Adrenal gland (tissue), 12 donors: Measurements from ENCODE around the gene PRB3. TPM values are rescaled to one million over a fixed set of nuclear protein-coding genes. Genes with fewer than 3 reads are reported as not detected.
A peak's percentile ranks its signal among the peaks of the same experiment; 100 is the strongest.

Experiments
- DNase-seq, 7 donors: peaks; one replicate each; pipeline ENCODE4 v3.0.0-alpha.2; 2019 to 2020
- H3K27ac ChIP-seq, 5 donors: fragments of 200-600 bp; sonication (generic) in 4 of 5; 1 replicate in 3 of 5; 2 replicates in 2 of 5; pipeline versions ENCODE4 v1.5.1 to v1.8.0; 2016 to 2020; ENCODE audit warnings: mild to moderate bottlenecking in 1 of 5
- H3K27me3 ChIP-seq: fragments of 200-600 bp; 2 replicates; pipeline ENCODE4 v1.8.0; 2021
- H3K36me3 ChIP-seq, 2 donors: fragments of 200-600 bp; replicated peaks in 1 of 2; 1 replicate in 1 of 2; 2 replicates in 1 of 2; pipeline versions ENCODE4 v1.5.1 to v1.8.0; 2018 to 2022
- H3K4me1 ChIP-seq, 2 donors: fragments of 200-600 bp; replicated peaks in 1 of 2; 1 replicate in 1 of 2; 2 replicates in 1 of 2; pipeline versions ENCODE4 v1.5.1 to v1.8.0; 2018 to 2021
- H3K4me3 ChIP-seq, 4 donors: fragments of 200-600 bp; sonication (generic) in 3 of 4; one replicate each; pipeline ENCODE4 v1.5.1; 2016 to 2018
- H3K9me3 ChIP-seq, 3 donors: fragments of 200-600 bp; sonication (generic) in 1 of 3; replicated peaks in 1 of 3; 1 replicate in 2 of 3; 2 replicates in 1 of 3; pipeline versions ENCODE4 v1.5.1 to v1.8.0; 2016 to 2021
- CTCF ChIP-seq, 6 experiments: fragments of 450-650 bp in 4 of 6; fragments of 200-600 bp in 2 of 6; sonication (generic) in 1 of 6; IDR thresholded peaks; 1 replicate in 5 of 6; 2 replicates in 1 of 6; pipeline versions ENCODE4 v1.5.1 to v1.8.0; 2016 to 2021; ENCODE audit warnings: antibody characterized with exemption in 6 of 6, mild to moderate bottlenecking in 2 of 6, moderate library complexity in 1 of 6
- POLR2A ChIP-seq, 2 donors: fragments of 450-650 bp; IDR thresholded peaks; one replicate each; pipeline ENCODE4 v1.6.1; 2017; ENCODE audit warnings: antibody characterized with exemption in 2 of 2, mild to moderate bottlenecking in 2 of 2, moderate library complexity in 1 of 2
- WGBS, 4 donors: extraction: QIAGEN DNeasy Blood & Tissue Kit in 2 of 4; methylation state at CpG; one replicate each; pipeline versions ENCODE4 v1.1.5 to v1.1.7; 2013 to 2017; 5-methylcytosine and 5-hydroxymethylcytosine counted together
- intact Hi-C, 2 donors: fragments of 100-400 bp; cut with DNase I; formaldehyde crosslinking; loops; one replicate each; pipeline versions ENCODE4 v1.14.1 to v1.15.0; 2022 to 2023
- polyA plus RNA-seq, 3 donors: library from polyadenylated mRNA; stranded (reverse); fragments of 200-250 nt in 2 of 3; fragments of 350-450 nt in 1 of 3; fragmentation: Illumina TruSeq in 1 of 3; extraction: RNeasy Lipid Tissue Mini Kit (QIAGEN cat#74804) in 1 of 3; gene quantifications; one replicate each; pipeline ENCODE4 v1.2.3, GENCODE V29; 2013 to 2014
- total RNA-seq, 9 donors: library from RNA; depleted of rRNA in 4 of 9; stranded (reverse); fragments of >200 nt in 4 of 9; fragments of 120-200 nt in 1 of 9; fragmentation: NEBNext Ultra II Directional in 1 of 9; extraction: Animal tissue kit (Norgen Biotek cat#: 25700) in 1 of 9; gene quantifications; one replicate each; pipeline versions ENCODE4 v1.1.0 to v1.2.4, GENCODE V29; 2013 to 2023
- donor health status: healthy with polysubstance abuse.
- donor health status: Bipolar disorder and iron deficiency.
- donor health status: DM: yes; HTN: yes; CAD: no.
- donor health status: DM: no; HTN: no; CAD: no.
- donor health status: DM: no; HTN: no; CAD: no.
- donor health status: DM: yes; HTN: yes; CAD: no.

PRB3 gene
- total and polyA plus RNA-seq, 12 donors = not detected

- no peak for DNase-seq
- WGBS, 4 donors = 89 to 96% (median 95%) methylated on average over 2 to 4 of the region's 4 CpGs
- no peaks in the 10 kb centered on the region for H3K36me3 ChIP-seq
- intact Hi-C loops = no loop called here
- H3K9me3 ChIP-seq = no peaks in the 10 kb centered on the region
- no peaks in the 10 kb centered on the region for H3K4me1 ChIP-seq
- no peak overlapping the region for H3K27ac ChIP-seq
- H3K27me3 ChIP-seq = no peaks in the 10 kb centered on the region
- no peak overlapping the region for H3K4me3 ChIP-seq
- no peak for TF ChIP-seq CTCF (IDR thresholded peaks at IDR 0.05)
- TF ChIP-seq POLR2A (IDR thresholded peaks at IDR 0.05) = no peak
Observed at GRCh38 chr12:11238275-11238674, 31.2 kb downstream of the PRB3 start.

DNA sequence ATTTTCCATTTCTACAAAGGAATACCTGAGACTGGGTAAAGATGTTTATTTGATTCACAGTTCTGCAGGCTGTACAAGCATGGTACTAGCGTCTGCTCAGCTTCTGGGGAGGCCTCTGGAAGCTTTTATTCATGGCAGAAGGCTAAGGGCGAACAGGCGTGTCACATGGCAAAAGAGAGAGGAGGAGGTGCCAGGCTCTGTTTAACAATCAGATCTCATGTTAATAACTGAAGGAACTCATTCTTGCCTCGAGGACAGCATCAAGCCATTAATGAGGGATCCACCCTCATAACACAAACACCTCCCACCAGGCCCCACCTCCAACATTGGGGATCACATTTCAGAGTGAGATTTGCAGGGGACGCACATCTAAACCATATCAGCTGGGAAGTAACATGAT lies 36.0 kb downstream of the PRB3 start:
- Histone ChIP-seq H3K27ac (no peak overlapping the region), H3K4me1 (no peaks in the 10 kb centered on the region), H3K9me3 (no peaks in the 10 kb centered on the region), H3K27me3 (no peaks in the 10 kb centered on the region), H3K4me3 (no peak overlapping the region), H3K36me3 (no peaks in the 10 kb centered on the region)
- WGBS, 4 donors = 80 to 89% (median 83%) methylated on average over 5 of the region's 5 CpGs
- intact Hi-C loops = no loop called here
- no peak for DNase-seq
- TF ChIP-seq POLR2A (IDR thresholded peaks at IDR 0.05) = no peak
- no peak for TF ChIP-seq CTCF (IDR thresholded peaks at IDR 0.05)

DNA sequence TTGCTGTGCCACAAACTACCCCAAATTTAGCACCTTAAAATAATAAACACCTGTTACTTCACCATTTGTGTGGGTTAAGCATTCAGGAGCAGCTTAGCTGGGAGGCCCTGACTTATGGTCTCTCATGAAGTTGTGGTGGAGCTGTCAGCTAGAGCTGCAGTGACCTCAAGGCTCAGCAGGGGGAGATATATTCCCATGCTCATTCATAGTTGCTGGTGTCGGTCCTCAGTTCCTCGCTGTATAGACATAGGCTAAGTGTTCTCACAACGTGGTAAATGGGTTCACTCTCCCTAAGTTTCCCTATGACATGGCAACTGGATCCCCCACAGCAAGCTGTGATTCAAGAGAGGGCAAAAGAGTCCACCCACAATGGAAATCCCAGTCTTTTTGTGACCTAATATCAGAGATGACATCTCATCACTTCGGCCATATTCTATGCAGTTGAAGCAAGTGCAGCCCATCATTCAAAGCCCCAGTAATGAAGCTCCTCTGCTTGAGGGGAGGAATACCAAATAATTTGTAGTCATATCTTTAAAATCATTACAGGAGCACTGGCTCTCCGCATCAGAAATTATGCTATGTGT lies 41.1 kb downstream of the PRB3 start:
- no peaks in the 10 kb centered on the region for H3K27me3 ChIP-seq
- H3K4me1 ChIP-seq = peaks cover 0 to 4% of the 10 kb centered on the region in 2 donors
- DNase-seq = peak; percentile 28 to 74 (median 50)
- no peak overlapping the region for H3K4me3 ChIP-seq
- no peaks in the 10 kb centered on the region for H3K9me3 ChIP-seq
- H3K36me3 ChIP-seq = no peaks in the 10 kb centered on the region
- intact Hi-C loops = loop anchor here in 1 of 2 donors (5.0 kb wide), 1 partner anchor 259 kb away; no protein-coding TSS in a partner anchor
- 40 to 65% (median 49%) methylated on average over 5 of the region's 5 CpGs for WGBS, 4 donors
- H3K27ac ChIP-seq = no peak overlapping the region
- TF ChIP-seq POLR2A (IDR thresholded peaks at IDR 0.05) (no peak), CTCF (IDR thresholded peaks at IDR 0.05) (peak; percentile 17 to 77 (median 64))

GRCh38 chr12:11227373-11227772 lies 42.1 kb downstream of the PRB3 start:
- H3K4me1 ChIP-seq = peaks cover 0 to 4% of the 10 kb centered on the region in 2 donors
- no peak overlapping the region for H3K27ac ChIP-seq
- intact Hi-C loops = loop anchor here in 1 of 2 donors (5.0 kb wide), 1 partner anchor 260 kb away; no protein-coding TSS in a partner anchor
- DNase-seq = no peak
- no peaks in the 10 kb centered on the region for H3K9me3 ChIP-seq
- H3K4me3 ChIP-seq = no peak overlapping the region
- no peak for TF ChIP-seq POLR2A (IDR thresholded peaks at IDR 0.05)
- no peak for TF ChIP-seq CTCF (IDR thresholded peaks at IDR 0.05)
- H3K27me3 ChIP-seq = no peaks in the 10 kb centered on the region
- WGBS, 4 donors = 89 to 94% (median 91%) methylated on average over 4 of the region's 4 CpGs
- H3K36me3 ChIP-seq = no peaks in the 10 kb centered on the region

Other genes starting within 250 kb of the PRB3 start
- gene TAS2R19, start 247.1 kb downstream of the PRB3 start, total RNA-seq = 10 to 100 TPM in 1 of 9 donors, 1 to 10 TPM in 6, under 1 TPM in 1, not detected in 1; 0.41 to 18.9 (median 3.9) TPM
- gene TAS2R19, start 247.1 kb downstream of the PRB3 start, polyA plus RNA-seq = under 1 TPM in 2 of 3 donors, not detected in 1; 0.48 to 0.54 TPM
- 10 to 100 TPM in 2 of 9 donors, 1 to 10 TPM in 6, not detected in 1; 1.5 to 28.5 (median 3.9) TPM for gene TAS2R31, start 238.3 kb downstream of the PRB3 start, total RNA-seq
- under 1 TPM; 0.20 to 0.24 (median 0.20) TPM for gene TAS2R31, start 238.3 kb downstream of the PRB3 start, polyA plus RNA-seq
- gene TAS2R46, start 207.4 kb downstream of the PRB3 start, total RNA-seq = 1 to 10 TPM in 5 of 9 donors, under 1 TPM in 4; 0.61 to 7.8 (median 1.6) TPM
- under 1 TPM in 1 of 3 donors, not detected in 2; 0.10 TPM for gene TAS2R46, start 207.4 kb downstream of the PRB3 start, polyA plus RNA-seq
- 10 to 100 TPM in 1 of 9 donors, 1 to 10 TPM in 4, under 1 TPM in 3, not detected in 1; 0.28 to 17.0 (median 1.3) TPM for gene TAS2R43, start 177.4 kb downstream of the PRB3 start, total RNA-seq
- gene TAS2R43, start 177.4 kb downstream of the PRB3 start, polyA plus RNA-seq = not detected
- 10 to 100 TPM in 2 of 9 donors, 1 to 10 TPM in 7; 1.8 to 16.0 (median 3.1) TPM for gene TAS2R30, start 135.1 kb downstream of the PRB3 start, total RNA-seq
- gene TAS2R30, start 135.1 kb downstream of the PRB3 start, polyA plus RNA-seq = under 1 TPM in 2 of 3 donors, not detected in 1; 0.07 to 0.64 TPM
- gene SMIM10L1, start 98.5 kb downstream of the PRB3 start, total RNA-seq = 10 to 100 TPM in 8 of 9 donors, 1 to 10 TPM in 1; 9.1 to 67.4 (median 19.7) TPM
- gene SMIM10L1, start 98.5 kb downstream of the PRB3 start, polyA plus RNA-seq = 10 to 100 TPM; 31.9 to 35.4 (median 32.1) TPM
- not detected for gene TAS2R42, start 82.8 kb downstream of the PRB3 start, total RNA-seq
- gene TAS2R42, start 82.8 kb downstream of the PRB3 start, polyA plus RNA-seq = not detected
- gene PRB4, start 40.7 kb upstream of the PRB3 start, total RNA-seq = not detected
- not detected for gene PRB4, start 40.7 kb upstream of the PRB3 start, polyA plus RNA-seq
- not detected for gene PRB2, start 125.9 kb upstream of the PRB3 start, total RNA-seq
- not detected for gene PRB2, start 125.9 kb upstream of the PRB3 start, polyA plus RNA-seq